Medulla oblongata (tissue), 1 donor: Measurements from ENCODE around the gene SLC10A7.
A peak's percentile ranks its signal among the peaks of the same experiment; 100 is the strongest.

ENCODE experiments used
- DNase-seq: peaks from one replicate; pipeline ENCODE4 v3.0.0-alpha.2; 2015; ENCODE audit errors: extremely low spot score

Gene SLC10A7

GRCh38 chr4:146442801-146443200 lies 78.9 kb downstream of the SLC10A7 start:
- no peak for DNase-seq

DNA sequence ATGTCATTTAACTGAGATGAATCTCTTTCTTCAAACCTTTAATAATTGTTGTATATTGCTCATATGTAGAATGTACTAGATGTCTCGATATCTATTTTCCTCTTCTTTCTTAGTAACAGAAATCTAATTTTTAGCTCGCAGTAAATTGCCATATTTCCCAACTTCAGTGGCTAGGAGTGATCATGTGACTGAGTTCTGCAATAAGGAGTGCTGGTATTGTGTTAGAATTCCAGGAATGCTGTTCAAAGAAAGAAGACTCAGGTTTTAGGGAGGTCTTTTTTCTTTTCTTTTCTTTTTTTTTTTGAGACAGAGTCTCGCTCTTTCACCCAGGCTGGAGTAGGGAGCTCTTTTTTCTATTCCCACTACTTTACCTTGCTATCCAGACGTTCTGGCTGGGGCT lies 81.7 kb downstream of the SLC10A7 start:
- no peak for DNase-seq

GRCh38 chr4:146439437-146439836 lies 82.3 kb downstream of the SLC10A7 start:
- DNase-seq = no peak

- DNase-seq = no peak
Measured at GRCh38 chr4:146437778-146438177, 84.0 kb downstream of the SLC10A7 start.

GRCh38 chr4:146436423-146437162 lies 85.1 kb downstream of the SLC10A7 start:
- no peak for DNase-seq

DNA sequence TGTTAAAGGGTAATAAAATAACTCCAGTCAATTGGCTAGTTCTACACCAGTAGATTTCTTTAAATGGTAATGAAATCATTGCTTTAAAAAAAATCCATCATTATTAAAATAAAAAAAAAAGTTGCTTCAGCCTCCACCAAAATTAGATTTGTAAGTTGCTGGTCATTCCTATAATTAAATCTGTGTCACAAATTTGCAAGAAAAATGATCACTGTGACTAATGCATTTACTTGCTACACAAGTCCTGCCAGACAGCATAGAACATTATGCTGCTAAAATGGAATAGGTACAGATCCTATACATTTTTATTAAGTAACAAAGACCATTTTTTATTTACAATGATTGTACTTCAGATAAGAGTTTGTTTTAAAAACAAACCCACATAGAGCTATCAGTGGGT lies 85.8 kb downstream of the SLC10A7 start:
- DNase-seq = no peak

DNA sequence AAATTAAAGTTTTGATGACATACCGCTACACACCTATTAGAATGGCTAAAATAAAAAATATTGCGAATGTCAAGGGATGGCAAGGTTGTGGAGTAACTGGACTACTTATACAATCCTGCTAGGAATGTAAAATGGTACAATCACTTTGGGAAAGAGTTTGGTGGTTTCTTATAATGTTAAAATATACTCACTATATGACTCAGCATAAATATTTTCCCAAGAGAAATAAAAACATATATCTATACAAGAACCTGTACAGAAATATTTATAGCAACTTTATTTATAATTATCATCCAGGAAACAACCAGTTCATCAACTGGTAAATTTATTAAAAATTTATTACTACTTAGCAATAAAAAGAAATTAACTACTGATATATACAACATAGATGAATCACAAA lies 89.7 kb downstream of the SLC10A7 start:
- DNase-seq = no peak

- DNase-seq = no peak
Measured at GRCh38 chr4:146428298-146428697, 93.4 kb downstream of the SLC10A7 start.

- DNase-seq = no peak
Measured at GRCh38 chr4:146417822-146418221, 103.9 kb downstream of the SLC10A7 start.

GRCh38 chr4:146415829-146416228 lies 105.9 kb downstream of the SLC10A7 start:
- DNase-seq = no peak

DNA sequence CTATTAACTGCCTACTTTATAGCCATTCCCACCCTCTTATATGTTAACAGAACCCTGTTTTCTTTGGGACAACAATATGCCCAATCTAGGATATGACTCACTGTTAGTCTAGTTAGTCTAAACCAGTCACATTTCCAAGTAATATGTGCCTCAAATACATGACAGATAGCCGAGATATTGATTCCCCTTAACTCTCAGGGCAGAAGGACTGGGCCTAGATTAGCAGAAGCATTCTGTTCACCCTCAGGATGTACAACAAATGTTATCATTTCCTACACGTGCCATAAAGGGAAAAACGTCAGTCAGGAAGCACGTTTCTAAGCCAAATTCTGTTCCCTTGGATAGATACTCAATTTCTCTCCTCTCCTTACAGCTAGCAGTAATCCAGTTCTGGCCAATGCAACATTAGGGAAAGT lies 114.1 kb downstream of the SLC10A7 start:
- no peak for DNase-seq

GRCh38 chr4:146407257-146407656 lies 114.5 kb downstream of the SLC10A7 start:
- no peak for DNase-seq

DNA sequence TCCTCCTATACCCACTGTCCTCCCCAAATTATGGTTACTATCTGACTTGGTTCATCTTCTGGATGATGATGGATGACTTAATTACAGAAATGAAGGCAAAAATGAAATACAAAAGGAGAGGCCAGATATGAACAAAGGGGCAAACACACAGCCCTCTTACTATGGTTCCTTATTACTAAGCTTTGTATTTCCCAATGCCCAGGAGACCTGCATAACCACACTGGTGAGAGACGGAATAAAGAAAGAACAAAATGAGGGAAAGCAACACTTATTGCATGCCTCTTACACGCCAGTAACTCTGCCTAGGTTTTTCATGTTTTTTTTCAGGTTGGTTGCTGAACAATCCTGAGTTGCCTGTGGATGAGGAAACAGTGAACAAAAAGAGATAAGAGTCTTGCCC lies 120.5 kb downstream of the SLC10A7 start:
- DNase-seq = no peak

DNA sequence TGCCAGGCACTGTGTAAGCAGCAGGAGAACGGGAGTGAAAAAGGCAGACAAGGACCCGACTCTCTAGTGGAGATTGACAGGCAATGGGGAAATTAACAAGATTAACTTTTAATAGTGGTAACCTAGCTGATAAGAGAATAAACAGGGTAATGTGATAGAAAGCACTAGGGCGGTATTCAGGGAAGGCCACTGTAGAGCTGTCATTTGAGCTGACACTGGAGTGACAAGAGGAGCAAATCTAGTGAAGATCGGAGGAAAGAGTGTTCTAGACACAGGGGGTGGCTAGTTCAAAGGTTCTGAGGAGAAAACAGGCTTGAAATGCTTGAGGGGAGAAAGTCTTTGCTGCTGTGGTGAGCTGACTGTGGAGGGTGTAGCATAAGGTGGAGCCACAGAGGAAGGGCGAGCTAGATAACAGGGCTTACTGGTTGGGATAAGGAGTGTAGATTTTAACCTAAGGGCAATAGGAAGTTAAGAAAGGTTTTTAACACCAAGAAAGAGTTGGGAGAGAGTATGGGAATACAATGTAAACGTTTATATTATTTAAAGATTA lies 122.8 kb downstream of the SLC10A7 start:
- no peak for DNase-seq

- no peak for DNase-seq
Measured at GRCh38 chr4:146398404-146398803, 123.3 kb downstream of the SLC10A7 start.

DNA sequence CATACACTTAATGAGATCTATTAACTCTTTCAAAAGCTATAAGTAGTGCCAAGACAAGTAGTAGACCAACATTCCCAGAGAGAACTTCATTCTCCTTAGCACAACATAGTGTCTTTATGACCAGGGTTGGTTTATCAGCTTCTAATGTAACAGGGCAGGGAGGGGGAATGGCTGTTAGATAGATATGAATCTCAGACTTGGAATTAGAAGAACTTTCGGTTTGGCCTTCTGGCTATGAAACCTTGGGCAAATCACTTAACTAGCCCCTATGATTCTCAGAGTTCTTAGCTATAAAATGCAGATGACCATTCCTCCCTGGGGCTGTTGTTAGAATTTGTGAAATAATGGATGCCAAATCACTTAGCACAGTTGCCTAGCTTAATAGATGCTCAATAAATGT lies 132.2 kb downstream of the SLC10A7 start:
- no peak for DNase-seq

GRCh38 chr4:146382194-146382593 lies 139.5 kb downstream of the SLC10A7 start:
- DNase-seq = no peak

DNA sequence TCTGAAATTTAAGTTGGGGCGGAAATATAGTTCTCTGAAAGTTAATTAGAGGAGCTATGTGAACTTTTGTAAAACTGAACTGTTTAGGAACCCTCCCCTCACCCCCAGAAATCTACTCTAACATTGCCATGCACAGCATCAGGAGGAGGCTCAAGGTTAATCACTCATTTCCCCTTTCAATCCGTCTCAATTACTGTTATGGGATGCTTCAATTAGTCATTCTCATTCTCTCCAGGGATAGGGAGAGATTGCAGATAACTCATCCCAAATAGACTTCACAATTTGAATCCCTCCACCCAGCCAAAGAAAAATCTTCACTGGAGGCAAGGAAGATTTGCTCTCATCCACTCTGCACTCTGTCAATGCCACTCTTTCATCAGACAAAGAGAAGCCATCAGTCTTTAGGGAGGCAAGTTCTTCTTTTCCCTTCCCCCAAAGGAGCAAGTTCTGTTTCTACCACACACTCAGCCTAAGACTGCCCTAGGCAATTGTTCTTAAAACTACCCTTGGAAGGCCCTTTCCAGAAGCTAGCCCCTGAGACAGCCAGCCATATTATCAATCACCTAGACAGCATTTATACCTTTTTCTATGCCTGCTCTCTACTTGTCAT lies 140.4 kb downstream of the SLC10A7 start:
- DNase-seq = no peak

- DNase-seq = no peak
Measured at GRCh38 chr4:146379744-146380143, 142.0 kb downstream of the SLC10A7 start.

GRCh38 chr4:146371812-146372211 lies 149.9 kb downstream of the SLC10A7 start:
- DNase-seq = no peak

- no peak for DNase-seq
Measured at GRCh38 chr4:146370841-146371240, 150.9 kb downstream of the SLC10A7 start.

- no peak for DNase-seq
Measured at GRCh38 chr4:146369446-146369845, 152.3 kb downstream of the SLC10A7 start.

DNA sequence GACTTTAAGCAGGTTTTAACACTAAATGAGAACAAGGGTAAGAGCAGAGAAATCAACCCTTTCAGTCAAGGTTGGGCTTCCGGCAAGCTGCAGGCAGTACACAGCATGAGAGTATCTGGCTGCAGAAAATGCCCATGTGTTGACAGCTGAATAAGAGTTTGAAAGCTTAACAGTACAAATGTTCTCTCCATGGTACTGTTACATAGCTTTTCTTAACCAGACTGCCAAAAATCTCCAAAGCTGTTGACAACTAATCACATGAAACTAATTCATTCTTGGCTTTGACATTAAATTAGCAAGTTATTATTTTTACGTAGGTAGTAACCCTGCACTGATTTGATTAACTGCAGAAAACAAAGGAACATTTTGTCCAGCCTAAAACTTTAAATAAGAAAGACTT lies 153.5 kb downstream of the SLC10A7 start:
- DNase-seq = peak; percentile 39
